Activated CD4-positive, alpha-beta T cell treated with anti-CD3 and anti-CD28 coated beads for 36 hours (primary cell): Measurements from ENCODE around the gene ZGRF1. TPM values are rescaled to one million over a fixed set of nuclear protein-coding genes. Genes with fewer than 3 reads are reported as not detected.
"Not testable (repeated sequence)": the region's sequence is repeated elsewhere in the genome, so short reads cannot be mapped to it uniquely, and the experiment has no call there.

Experiments used
- ATAC-seq: fragments of 200-7000 bp; cut with Tn5 transposase; one replicate; pipeline ENCODE4 v1.10.0; 2021; ENCODE audit warnings: mild to moderate bottlenecking, moderate library complexity
- CTCF ChIA-PET: fragments of 350-600 bp; sonication (Branson Sonifier 250); formaldehyde crosslinking; loops from one replicate; lab custom pipeline; 2021; ENCODE audit warnings: antibody characterized with exemption; lab: Charles Lee
- POLR2A ChIA-PET: fragments of 350-600 bp; sonication (Branson Sonifier 250); formaldehyde crosslinking; loops from one replicate; lab custom pipeline; 2021; ENCODE audit warnings: antibody characterized with exemption, inconsistent platforms; lab: Charles Lee
- DNase-seq: peaks from one replicate; pipeline ENCODE4 v3.0.0-alpha.2; 2020
- H3K27ac Mint-ChIP-seq: one replicate; pipeline ENCODE4 v1.8.0; 2021; ENCODE audit warnings: mixed read lengths
- H3K27me3 Mint-ChIP-seq: one replicate; pipeline ENCODE4 v1.8.0; 2021; ENCODE audit warnings: mixed read lengths
- H3K36me3 Mint-ChIP-seq: one replicate; pipeline ENCODE4 v1.8.0; 2021; ENCODE audit warnings: low read depth, mixed read lengths
- H3K4me1 Mint-ChIP-seq: one replicate; pipeline ENCODE4 v1.8.0; 2021; ENCODE audit warnings: mixed read lengths
- H3K4me3 Mint-ChIP-seq: one replicate; pipeline ENCODE4 v1.8.0; 2021; ENCODE audit warnings: mild to moderate bottlenecking, moderate library complexity, mixed read lengths
- H3K9me3 Mint-ChIP-seq: one replicate; pipeline ENCODE4 v1.8.0; 2021; ENCODE audit warnings: low read depth, mixed read lengths
- intact Hi-C, 2 experiments: fragments of 100-400 bp; cut with DNase I in 1 of 2; cut with micrococcal nuclease in 1 of 2; formaldehyde crosslinking; loops; one replicate each; pipeline versions ENCODE4 v1.14.2 to v1.15.1; 2022 to 2024; cut with DNase I, micrococcal nuclease
- total RNA-seq, 2 experiments: library from RNA; stranded (reverse); gene quantifications; one replicate each; pipeline ENCODE4 v1.2.3, GENCODE V29; 2021

ZGRF1 gene
- total RNA-seq: 10 to 100 TPM; 38.4 to 45.0 TPM

- intact Hi-C loops: loop anchor here (1.0 to 5.0 kb wide), 10 partner anchors 98 to 1125 kb away; partner anchors contain the start of genes AP1AR (in 2 of the 2), TIFA (in 2 of the 2) and CAMK2D (in 1 of the 2)
- ATAC-seq: peak; percentile 95
- H3K4me1 Mint-ChIP-seq: peaks cover 23% of the 10 kb centered on the region
- H3K4me3 Mint-ChIP-seq: no peak within 1 kb of the TSS
- POLR2A ChIA-PET: interaction anchor here (0.6 kb wide), 1 partner anchor 314 kb away, joined by 3 read pairs; no protein-coding TSS in a partner anchor
- DNase-seq: peak; percentile 99
- H3K36me3 Mint-ChIP-seq: peaks cover 3% of the 10 kb centered on the region
- no peaks in the 10 kb centered on the region for H3K27me3 Mint-ChIP-seq
- no peaks in the 10 kb centered on the region for H3K9me3 Mint-ChIP-seq
- H3K27ac Mint-ChIP-seq: peak within 1 kb of the TSS; percentile 68
- CTCF ChIA-PET: interaction anchor here (1.0 to 2.9 kb wide), 5 partner anchors 11 to 129 kb away, joined by 3 to 12 read pairs (median 3); no protein-coding TSS in a partner anchor
Measured at GRCh38 chr4:112636688-112637551, at the start of gene ZGRF1, which contains the start of gene LARP7. Gene ZGRF1, minus strand, starts transcription at chr4:112636909. Its CDS starts 3,733 bp downstream, at chr4:112633176. Gene LARP7, plus strand, starts transcription at chr4:112637143. Its CDS starts 7,527 bp downstream, at chr4:112644670.

- ATAC-seq (no peak), DNase-seq (no peak)
- ChIA-PET CTCF (interaction anchor here (0.6 kb wide), 1 partner anchor 62 kb away, joined by 3 read pairs; no protein-coding TSS in a partner anchor), POLR2A (no interaction called here)
- Mint-ChIP-seq H3K36me3 (no peaks in the 10 kb centered on the region), H3K9me3 (no peaks in the 10 kb centered on the region), H3K27me3 (peaks cover 4% of the 10 kb centered on the region), H3K4me1 (no peaks in the 10 kb centered on the region), H3K27ac (no peak overlapping the region), H3K4me3 (no peak overlapping the region)
- intact Hi-C loops: no loop called here
Measured at GRCh38 chr4:112680996-112681395, 44.3 kb upstream of the ZGRF1 start.

- Mint-ChIP-seq H3K4me3 (no peak overlapping the region), H3K36me3 (no peaks in the 10 kb centered on the region), H3K4me1 (no peaks in the 10 kb centered on the region), H3K27me3 (no peaks in the 10 kb centered on the region), H3K9me3 (no peaks in the 10 kb centered on the region), H3K27ac (no peak overlapping the region)
- intact Hi-C loops: no loop called here
- no peak for ATAC-seq
- ChIA-PET POLR2A (no interaction called here), CTCF (no interaction called here)
- DNase-seq: no peak
Measured at GRCh38 chr4:112677519-112678091, 40.9 kb upstream of the ZGRF1 start.

GRCh38 chr4:112674376-112674775 is 37.7 kb upstream of the ZGRF1 start:
- no peak overlapping the region for H3K27ac Mint-ChIP-seq
- no peaks in the 10 kb centered on the region for H3K36me3 Mint-ChIP-seq
- no peak for DNase-seq
- H3K4me1 Mint-ChIP-seq: no peaks in the 10 kb centered on the region
- H3K27me3 Mint-ChIP-seq: no peaks in the 10 kb centered on the region
- H3K9me3 Mint-ChIP-seq: no peaks in the 10 kb centered on the region
- ChIA-PET POLR2A (no interaction called here), CTCF (interaction anchor here (0.8 kb wide), 1 partner anchor 239 kb away, joined by 5 read pairs; no protein-coding TSS in a partner anchor)
- ATAC-seq: no peak
- no peak overlapping the region for H3K4me3 Mint-ChIP-seq
- intact Hi-C loops: no loop called here

GRCh38 chr4:112673686-112674085 is 37.0 kb upstream of the ZGRF1 start:
- ATAC-seq (no peak), DNase-seq (no peak)
- no peaks in the 10 kb centered on the region for H3K27me3 Mint-ChIP-seq
- H3K4me3 Mint-ChIP-seq: no peak overlapping the region
- intact Hi-C loops: no loop called here
- no peak overlapping the region for H3K27ac Mint-ChIP-seq
- H3K9me3 Mint-ChIP-seq: no peaks in the 10 kb centered on the region
- no peaks in the 10 kb centered on the region for H3K4me1 Mint-ChIP-seq
- ChIA-PET CTCF (no interaction called here), POLR2A (interaction anchor here (0.7 kb wide), 1 partner anchor 781 kb away, joined by 5 read pairs; no protein-coding TSS in a partner anchor)
- no peaks in the 10 kb centered on the region for H3K36me3 Mint-ChIP-seq

- Mint-ChIP-seq H3K27ac (no peak overlapping the region), H3K9me3 (no peaks in the 10 kb centered on the region), H3K27me3 (no peaks in the 10 kb centered on the region), H3K4me1 (no peaks in the 10 kb centered on the region), H3K4me3 (no peak overlapping the region), H3K36me3 (no peaks in the 10 kb centered on the region)
- POLR2A ChIA-PET: interaction anchor here (0.7 kb wide), 1 partner anchor 782 kb away, joined by 5 read pairs; no protein-coding TSS in a partner anchor
- DNase-seq: no peak
- CTCF ChIA-PET: interaction anchor here (1.6 kb wide), 1 partner anchor 92 kb away, joined by 3 read pairs; no protein-coding TSS in a partner anchor
- intact Hi-C loops: no loop called here
- ATAC-seq: no peak
Measured at GRCh38 chr4:112673076-112673475, 36.4 kb upstream of the ZGRF1 start.

- H3K4me1 Mint-ChIP-seq: no peaks in the 10 kb centered on the region
- no peak overlapping the region for H3K4me3 Mint-ChIP-seq
- no peaks in the 10 kb centered on the region for H3K27me3 Mint-ChIP-seq
- ChIA-PET CTCF (interaction anchor here (0.5 kb wide), 1 partner anchor 98 kb away, joined by 3 read pairs; no protein-coding TSS in a partner anchor), POLR2A (no interaction called here)
- H3K27ac Mint-ChIP-seq: no peak overlapping the region
- no peaks in the 10 kb centered on the region for H3K9me3 Mint-ChIP-seq
- no peaks in the 10 kb centered on the region for H3K36me3 Mint-ChIP-seq
- intact Hi-C loops: no loop called here
- no peak for DNase-seq
- no peak for ATAC-seq
Measured at GRCh38 chr4:112668131-112668530, 31.4 kb upstream of the ZGRF1 start.

GRCh38 chr4:112664611-112665010 is 27.9 kb upstream of the ZGRF1 start:
- intact Hi-C loops: no loop called here
- ChIA-PET POLR2A (no interaction called here), CTCF (interaction anchor here (1.9 kb wide), 1 partner anchor 11 kb away, joined by 4 read pairs; no protein-coding TSS in a partner anchor)
- no peaks in the 10 kb centered on the region for H3K27me3 Mint-ChIP-seq
- no peak overlapping the region for H3K4me3 Mint-ChIP-seq
- ATAC-seq (no peak), DNase-seq (no peak)
- no peak overlapping the region for H3K27ac Mint-ChIP-seq
- no peaks in the 10 kb centered on the region for H3K4me1 Mint-ChIP-seq
- no peaks in the 10 kb centered on the region for H3K9me3 Mint-ChIP-seq
- no peaks in the 10 kb centered on the region for H3K36me3 Mint-ChIP-seq

- intact Hi-C loops, H3K4me1 Mint-ChIP-seq, POLR2A ChIA-PET, H3K27me3 Mint-ChIP-seq, H3K9me3 Mint-ChIP-seq, DNase-seq, H3K4me3 Mint-ChIP-seq, ATAC-seq, H3K27ac Mint-ChIP-seq: not testable (repeated sequence)
- peaks cover 24% of the 10 kb centered on the region for H3K36me3 Mint-ChIP-seq
- CTCF ChIA-PET: interaction anchor here (1.9 kb wide), 1 partner anchor 109 kb away, joined by 10 read pairs; no protein-coding TSS in a partner anchor
Measured at GRCh38 chr4:112656115-112656514, 19.4 kb upstream of the ZGRF1 start.

- no peaks in the 10 kb centered on the region for H3K4me1 Mint-ChIP-seq
- DNase-seq (no peak), ATAC-seq (no peak)
- no peaks in the 10 kb centered on the region for H3K9me3 Mint-ChIP-seq
- H3K27ac Mint-ChIP-seq: no peak overlapping the region
- peaks cover 26% of the 10 kb centered on the region for H3K36me3 Mint-ChIP-seq
- intact Hi-C loops: no loop called here
- no peaks in the 10 kb centered on the region for H3K27me3 Mint-ChIP-seq
- CTCF ChIA-PET: interaction anchor here (0.6 to 1.9 kb wide), 3 partner anchors 9 to 110 kb away, joined by 3 to 10 read pairs (median 3); no protein-coding TSS in a partner anchor
- POLR2A ChIA-PET: interaction anchor here (0.6 kb wide), 1 partner anchor 9 kb away, joined by 3 read pairs; no protein-coding TSS in a partner anchor
- H3K4me3 Mint-ChIP-seq: no peak overlapping the region
Measured at GRCh38 chr4:112655270-112655669, 18.6 kb upstream of the ZGRF1 start.

GRCh38 chr4:112652216-112652615 is 15.5 kb upstream of the ZGRF1 start:
- ATAC-seq: no peak
- POLR2A ChIA-PET: no interaction called here
- intact Hi-C loops: no loop called here
- no peaks in the 10 kb centered on the region for H3K9me3 Mint-ChIP-seq
- H3K27ac Mint-ChIP-seq: no peak overlapping the region
- H3K27me3 Mint-ChIP-seq: no peaks in the 10 kb centered on the region
- no peak for DNase-seq
- H3K4me3 Mint-ChIP-seq: no peak overlapping the region
- no peaks in the 10 kb centered on the region for H3K4me1 Mint-ChIP-seq
- peaks cover 22% of the 10 kb centered on the region for H3K36me3 Mint-ChIP-seq
- CTCF ChIA-PET: interaction anchor here (0.7 to 1.0 kb wide), 3 partner anchors 110 to 510 kb away, joined by 3 to 6 read pairs (median 5); no protein-coding TSS in a partner anchor
